ENCODE data around the gene DZIP1L. TPM values are rescaled to one million over a fixed set of nuclear protein-coding genes. Genes with fewer than 3 reads are reported as not detected.
"Not testable (repeated sequence)": the region's sequence is repeated elsewhere in the genome, so short reads cannot be mapped to it uniquely, and the experiment has no call there.

DZIP1L gene
- total RNA-seq, 1 donor from 2014 or later = 6.6 TPM

GRCh38 chr3:138103466-138103865 is 11.9 kb downstream of the DZIP1L start:
- no peak for DNase-seq (ENCODE audit: low read depth)
- no peaks in the 10 kb centered on the region for H3K36me3 ChIP-seq (ENCODE audit: control insufficient read depth, insufficient read depth, low read length)
- no peaks in the 10 kb centered on the region for H3K27me3 ChIP-seq (ENCODE audit: control insufficient read depth, insufficient read depth, low read length)
- TF ChIP-seq, protein P1, sequence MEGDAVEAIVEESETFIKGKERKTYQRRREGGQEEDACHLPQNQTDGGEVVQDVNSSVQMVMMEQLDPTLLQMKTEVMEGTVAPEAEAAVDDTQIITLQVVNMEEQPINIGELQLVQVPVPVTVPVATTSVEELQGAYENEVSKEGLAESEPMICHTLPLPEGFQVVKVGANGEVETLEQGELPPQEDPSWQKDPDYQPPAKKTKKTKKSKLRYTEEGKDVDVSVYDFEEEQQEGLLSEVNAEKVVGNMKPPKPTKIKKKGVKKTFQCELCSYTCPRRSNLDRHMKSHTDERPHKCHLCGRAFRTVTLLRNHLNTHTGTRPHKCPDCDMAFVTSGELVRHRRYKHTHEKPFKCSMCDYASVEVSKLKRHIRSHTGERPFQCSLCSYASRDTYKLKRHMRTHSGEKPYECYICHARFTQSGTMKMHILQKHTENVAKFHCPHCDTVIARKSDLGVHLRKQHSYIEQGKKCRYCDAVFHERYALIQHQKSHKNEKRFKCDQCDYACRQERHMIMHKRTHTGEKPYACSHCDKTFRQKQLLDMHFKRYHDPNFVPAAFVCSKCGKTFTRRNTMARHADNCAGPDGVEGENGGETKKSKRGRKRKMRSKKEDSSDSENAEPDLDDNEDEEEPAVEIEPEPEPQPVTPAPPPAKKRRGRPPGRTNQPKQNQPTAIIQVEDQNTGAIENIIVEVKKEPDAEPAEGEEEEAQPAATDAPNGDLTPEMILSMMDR (IDR thresholded peaks at IDR 0.05; ENCODE audit: insufficient read depth, low read length, poor library complexity, severe bottlenecking) = no peak
- no peak overlapping the region for H3K4me3 ChIP-seq (ENCODE audit: low read depth, low read length)

- H3K36me3 ChIP-seq (ENCODE audit: control insufficient read depth, insufficient read depth, low read length); H3K4me3 ChIP-seq (ENCODE audit: low read depth, low read length); H3K27me3 ChIP-seq (ENCODE audit: control insufficient read depth, insufficient read depth, low read length); DNase-seq (ENCODE audit: low read depth): not testable (repeated sequence)
- TF ChIP-seq, protein P1 (IDR thresholded peaks at IDR 0.05; ENCODE audit: insufficient read depth, low read length, poor library complexity, severe bottlenecking) = peak; percentile 7
These were observed 14.0 kb downstream of the DZIP1L start for GRCh38 chr3:138101351-138101940.

DNA sequence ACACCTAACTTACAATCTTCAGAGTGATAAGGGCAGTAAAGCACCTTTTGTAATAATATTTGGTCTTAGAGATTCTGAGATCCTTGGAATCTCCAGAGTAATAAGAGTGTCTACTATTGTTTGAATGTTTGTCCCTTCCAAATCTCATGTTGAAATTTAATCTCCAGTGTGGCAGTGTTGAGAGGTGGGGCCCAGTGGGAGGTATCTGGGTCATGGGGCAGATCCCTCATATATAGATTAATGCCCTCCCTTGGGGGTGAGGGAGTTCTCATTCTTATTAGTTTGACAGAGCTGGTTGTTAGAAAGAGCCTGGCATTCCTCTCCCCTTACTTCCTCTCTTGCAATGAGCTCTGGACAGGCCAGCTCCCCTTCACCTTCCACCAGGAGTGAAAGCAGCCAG is 16.0 kb downstream of the DZIP1L start:
- TF ChIP-seq, protein P1 (IDR thresholded peaks at IDR 0.05; ENCODE audit: insufficient read depth, low read length, poor library complexity, severe bottlenecking) = no peak
- DNase-seq (ENCODE audit: low read depth) = no peak
- no peaks in the 10 kb centered on the region for H3K27me3 ChIP-seq (ENCODE audit: control insufficient read depth, insufficient read depth, low read length)
- H3K36me3 ChIP-seq (ENCODE audit: control insufficient read depth, insufficient read depth, low read length) = peaks cover 2% of the 10 kb centered on the region
- H3K4me3 ChIP-seq (ENCODE audit: low read depth, low read length) = no peak overlapping the region

- Histone ChIP-seq H3K27me3 (ENCODE audit: control insufficient read depth, insufficient read depth, low read length) (no peaks in the 10 kb centered on the region), H3K4me3 (ENCODE audit: low read depth, low read length) (no peak overlapping the region), H3K36me3 (ENCODE audit: control insufficient read depth, insufficient read depth, low read length) (peaks cover 2% of the 10 kb centered on the region)
- no peak for DNase-seq (ENCODE audit: low read depth)
- TF ChIP-seq, protein P1 (IDR thresholded peaks at IDR 0.05; ENCODE audit: insufficient read depth, low read length, poor library complexity, severe bottlenecking) = peak; percentile 44
These were observed 17.9 kb downstream of the DZIP1L start for GRCh38 chr3:138097192-138098172.

DNA sequence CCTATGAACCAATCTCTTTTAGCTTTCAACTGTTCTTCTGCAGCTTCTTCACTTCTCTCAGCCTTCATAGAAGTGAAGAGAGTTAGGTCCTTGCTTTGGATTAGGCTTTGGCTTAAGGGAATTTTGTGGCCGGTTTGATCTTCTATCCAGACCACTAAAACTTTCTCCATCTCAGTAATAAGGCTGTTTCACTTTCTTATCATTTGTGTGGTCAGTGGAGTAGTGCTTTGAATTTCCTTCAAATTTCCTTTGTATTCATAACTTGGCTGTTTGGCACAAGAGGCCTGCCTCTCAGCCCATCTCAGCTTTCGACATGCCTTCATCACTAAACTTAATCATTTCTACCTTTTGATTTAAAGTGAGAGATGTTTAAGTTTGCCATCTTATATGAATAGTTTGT is 21.7 kb downstream of the DZIP1L start:
- Histone ChIP-seq H3K27me3 (ENCODE audit: control insufficient read depth, insufficient read depth, low read length) (no peaks in the 10 kb centered on the region), H3K4me3 (ENCODE audit: low read depth, low read length) (no peak overlapping the region), H3K36me3 (ENCODE audit: control insufficient read depth, insufficient read depth, low read length) (peaks cover 2% of the 10 kb centered on the region)
- DNase-seq (ENCODE audit: low read depth) = no peak
- TF ChIP-seq, protein P1 (IDR thresholded peaks at IDR 0.05; ENCODE audit: insufficient read depth, low read length, poor library complexity, severe bottlenecking) = no peak

Data from kidney epithelial cell (primary cell).